Keratinocyte (primary cell): ENCODE results near the gene TRMT1.

Experiments used
- CTCF ChIP-seq, 3 experiments: IDR thresholded peaks in 1 of 3; conservative IDR thresholded peaks in 1 of 3; optimal IDR thresholded peaks in 1 of 3; 2 replicates in 2 of 3; 3 replicates in 1 of 3; pipeline versions ENCODE3 to v1.5.1; 2011; ENCODE audit warnings: low read length in 3 of 3, mild to moderate bottlenecking in 3 of 3, moderate library complexity in 2 of 3, control low read depth in 1 of 3, inconsistent platforms in 1 of 3; ENCODE audit not compliant: insufficient read depth in 2 of 3; ENCODE audit errors: extremely low read depth in 1 of 3
- EZH2 ChIP-seq: IDR thresholded peaks from one replicate; pipeline ENCODE4 v1.6.1; 2012; ENCODE audit warnings: inconsistent platforms, mild to moderate bottlenecking, low read length, moderate library complexity

GRCh38 chr19:13128583-13128982, 12.0 kb upstream of the TRMT1 start:
- no peak for TF ChIP-seq CTCF (optimal IDR thresholded peaks at IDR 0.05 in 1 of 3, IDR thresholded peaks at IDR 0.05 in 1 of 3, conservative IDR thresholded peaks at IDR 0.05 in 1 of 3; ENCODE audit: extremely low read depth in 1 of 3, insufficient read depth in 2 of 3, low read length in 3 of 3)
- TF ChIP-seq EZH2: no peak
